ENCODE data around the gene NR1H4. TPM values are rescaled to one million over a fixed set of nuclear protein-coding genes. Genes with fewer than 3 reads are reported as not detected.
"Not testable (repeated sequence)": the region's sequence is repeated elsewhere in the genome, so short reads cannot be mapped to it uniquely, and the experiment has no call there.

The NR1H4 gene
- total RNA-seq (2014; rRNA removed; shearing (Covaris generic)) = not detected in 2 replicates
- not detected in 2 replicates for polyA plus RNA-seq (2014; cell fraction: nucleus; rRNA removed)

GRCh38 chr12:100473716-100474150, at the start of gene NR1H4:
NR1H4 (plus strand) TSS chr12:100473866; CDS start chr12:100493324, 19,458 bp downstream.
- DNase-seq (ENCODE audit: extremely low read depth, low read depth) = no peak

- no peak for DNase-seq (ENCODE audit: extremely low read depth, low read depth)
These were observed 47.5 kb upstream of the NR1H4 start for GRCh38 chr12:100426145-100426544.

GRCh38 chr12:100427078-100427477, 46.6 kb upstream of the NR1H4 start:
- no peak for DNase-seq (ENCODE audit: extremely low read depth, low read depth)

- DNase-seq (ENCODE audit: extremely low read depth, low read depth) = not testable (repeated sequence)
These were observed 43.4 kb upstream of the NR1H4 start for GRCh38 chr12:100430251-100430650.

- DNase-seq (ENCODE audit: extremely low read depth, low read depth) = no peak
These were observed 40.0 kb upstream of the NR1H4 start for GRCh38 chr12:100433701-100434100.

GRCh38 chr12:100434177-100434576, 39.5 kb upstream of the NR1H4 start:
- DNase-seq (ENCODE audit: extremely low read depth, low read depth) = no peak

- DNase-seq (ENCODE audit: extremely low read depth, low read depth) = no peak
These were observed 37.7 kb upstream of the NR1H4 start for GRCh38 chr12:100435957-100436356.

GRCh38 chr12:100437038-100437841, 36.4 kb upstream of the NR1H4 start:
- no peak for DNase-seq (ENCODE audit: extremely low read depth, low read depth)

GRCh38 chr12:100439797-100440196, 33.9 kb upstream of the NR1H4 start:
- no peak for DNase-seq (ENCODE audit: extremely low read depth, low read depth)

- DNase-seq (ENCODE audit: extremely low read depth, low read depth) = no peak
These were observed 31.3 kb upstream of the NR1H4 start for GRCh38 chr12:100442403-100442802.

- no peak for DNase-seq (ENCODE audit: extremely low read depth, low read depth)
These were observed 30.2 kb upstream of the NR1H4 start for GRCh38 chr12:100443434-100443833.

GRCh38 chr12:100445081-100445481, 28.6 kb upstream of the NR1H4 start:
- DNase-seq (ENCODE audit: extremely low read depth, low read depth) = no peak

- no peak for DNase-seq (ENCODE audit: extremely low read depth, low read depth)
These were observed 26.3 kb upstream of the NR1H4 start for GRCh38 chr12:100447381-100447780.

- DNase-seq (ENCODE audit: extremely low read depth, low read depth) = no peak
These were observed 25.0 kb upstream of the NR1H4 start for GRCh38 chr12:100448656-100449055.

- no peak for DNase-seq (ENCODE audit: extremely low read depth, low read depth)
These were observed 22.9 kb upstream of the NR1H4 start for GRCh38 chr12:100450735-100451134.

GRCh38 chr12:100453951-100454350, 19.7 kb upstream of the NR1H4 start:
- no peak for DNase-seq (ENCODE audit: extremely low read depth, low read depth)

- DNase-seq (ENCODE audit: extremely low read depth, low read depth) = no peak
These were observed 17.8 kb upstream of the NR1H4 start for GRCh38 chr12:100455896-100456295.

GRCh38 chr12:100458191-100458590, 15.5 kb upstream of the NR1H4 start:
- DNase-seq (ENCODE audit: extremely low read depth, low read depth) = no peak

- no peak for DNase-seq (ENCODE audit: extremely low read depth, low read depth)
These were observed 13.0 kb upstream of the NR1H4 start for GRCh38 chr12:100460702-100461101.

GRCh38 chr12:100461330-100461973, 12.2 kb upstream of the NR1H4 start:
- DNase-seq (ENCODE audit: extremely low read depth, low read depth) = no peak

GRCh38 chr12:100463661-100464060, 10.0 kb upstream of the NR1H4 start:
- DNase-seq (ENCODE audit: extremely low read depth, low read depth) = no peak

- DNase-seq (ENCODE audit: extremely low read depth, low read depth) = no peak
These were observed 9.1 kb upstream of the NR1H4 start for GRCh38 chr12:100464529-100464928.

Measured in NCI-H460 (cell line).